Coronary artery (tissue), 2 donors: ENCODE measurements around the gene MED25.

Experiments used
- DNase-seq: peaks from one replicate; pipeline ENCODE4 v3.0.0-alpha.2; 2017; ENCODE audit warnings: low spot score
- H3K27ac ChIP-seq, 2 donors: fragments of 200-600 bp; sonication (generic); one replicate each; pipeline ENCODE4 v1.5.1; 2016 to 2019
- H3K4me3 ChIP-seq: fragments of 200-600 bp; sonication (generic); 2 replicates; pipeline ENCODE4 v1.5.1; 2016; ENCODE audit warnings: mild to moderate bottlenecking, moderate library complexity
- CTCF ChIP-seq: fragments of 200-600 bp; sonication (generic); IDR thresholded peaks from one replicate; pipeline ENCODE4 v1.5.1; 2019; ENCODE audit warnings: antibody characterized with exemption

MED25 gene

GRCh38 chr19:49808711-49809159 lies 9.4 kb upstream of the MED25 start:
- peak; percentile 95 for DNase-seq
- TF ChIP-seq CTCF = no peak
- peak overlapping the region; percentile 94 for H3K4me3 ChIP-seq
- H3K27ac ChIP-seq = peak overlapping the region; percentile 86 to 98

- peak; percentile 87 for DNase-seq
- Histone ChIP-seq H3K4me3 (peak overlapping the region; percentile 94), H3K27ac (peak overlapping the region; percentile 86 to 98)
- no peak for TF ChIP-seq CTCF
Observed at GRCh38 chr19:49809160-49809940, 8.7 kb upstream of the MED25 start.

GRCh38 chr19:49809941-49810389 lies 8.1 kb upstream of the MED25 start:
- H3K4me3 ChIP-seq = peak overlapping the region; percentile 94
- TF ChIP-seq CTCF = no peak
- DNase-seq = no peak

GRCh38 chr19:49811328-49811727 lies 6.8 kb upstream of the MED25 start:
- no peak for DNase-seq
- no peak overlapping the region for H3K4me3 ChIP-seq
- no peak for TF ChIP-seq CTCF
- no peak overlapping the region for H3K27ac ChIP-seq

More at GRCh38 chr19:49809941-49810389, 8.1 kb upstream of the MED25 start:
- peak overlapping the region; percentile 86 to 98 for H3K27ac ChIP-seq

GRCh38 chr19:49812452-49812996 lies 5.6 kb upstream of the MED25 start:
- Histone ChIP-seq H3K4me3 (peak overlapping the region; percentile 82), H3K27ac (peak overlapping the region; percentile 68 to 92)
- DNase-seq = no peak
- no peak for TF ChIP-seq CTCF

GRCh38 chr19:49812997-49813861 lies 4.9 kb upstream of the MED25 start, which contains the start of gene FUZ:
TSS of gene FUZ (minus strand) at chr19:49813292. CDS start at chr19:49813106, 186 bp downstream.
- no peak for TF ChIP-seq CTCF
- peak within 1 kb of the TSS; percentile 68 to 92 for H3K27ac ChIP-seq
- DNase-seq = peak; percentile 98
- H3K4me3 ChIP-seq = peak within 1 kb of the TSS; percentile 82
